ENCODE data around the gene ADAMTS19.

Gene ADAMTS19

GRCh38 chr5:129718471-129719090 lies 258.5 kb downstream of the ADAMTS19 start:
- Mint-ChIP-seq H3K4me3 (no peak overlapping the region), H3K36me3 (ENCODE audit: low read depth) (no peaks in the 10 kb centered on the region), H3K27ac (no peak overlapping the region), H3K27me3 (no peaks in the 10 kb centered on the region), H3K4me1 (ENCODE audit: low read depth) (no peaks in the 10 kb centered on the region), H3K9me3 (no peaks in the 10 kb centered on the region)
- DNase-seq: no peak

GRCh38 chr5:129724222-129724621 lies 264.1 kb downstream of the ADAMTS19 start:
- no peak overlapping the region for H3K4me3 Mint-ChIP-seq
- H3K9me3 Mint-ChIP-seq: no peaks in the 10 kb centered on the region
- H3K27me3 Mint-ChIP-seq: no peaks in the 10 kb centered on the region
- H3K27ac Mint-ChIP-seq: no peak overlapping the region
- H3K36me3 Mint-ChIP-seq (ENCODE audit: low read depth): no peaks in the 10 kb centered on the region
- DNase-seq: no peak
- no peaks in the 10 kb centered on the region for H3K4me1 Mint-ChIP-seq (ENCODE audit: low read depth)

GRCh38 chr5:129724647-129725046 lies 264.5 kb downstream of the ADAMTS19 start:
- H3K4me1 Mint-ChIP-seq (ENCODE audit: low read depth): no peaks in the 10 kb centered on the region
- H3K9me3 Mint-ChIP-seq: no peaks in the 10 kb centered on the region
- no peaks in the 10 kb centered on the region for H3K36me3 Mint-ChIP-seq (ENCODE audit: low read depth)
- no peak overlapping the region for H3K4me3 Mint-ChIP-seq
- peaks cover under 1% of the 10 kb centered on the region for H3K27me3 Mint-ChIP-seq
- DNase-seq: no peak
- H3K27ac Mint-ChIP-seq: no peak overlapping the region

GRCh38 chr5:129739773-129740172 lies 279.7 kb downstream of the ADAMTS19 start:
- Mint-ChIP-seq H3K27me3 (no peaks in the 10 kb centered on the region), H3K4me1 (ENCODE audit: low read depth) (no peaks in the 10 kb centered on the region), H3K9me3 (no peaks in the 10 kb centered on the region), H3K4me3 (no peak overlapping the region), H3K27ac (no peak overlapping the region), H3K36me3 (ENCODE audit: low read depth) (no peaks in the 10 kb centered on the region)
- DNase-seq: no peak

GRCh38 chr5:129743541-129744187 lies 283.6 kb downstream of the ADAMTS19 start:
- Mint-ChIP-seq H3K27me3 (no peaks in the 10 kb centered on the region), H3K36me3 (ENCODE audit: low read depth) (no peaks in the 10 kb centered on the region), H3K9me3 (no peaks in the 10 kb centered on the region), H3K4me1 (ENCODE audit: low read depth) (no peaks in the 10 kb centered on the region), H3K27ac (no peak overlapping the region), H3K4me3 (no peak overlapping the region)
- no peak for DNase-seq

GRCh38 chr5:129745997-129746396 lies 285.9 kb downstream of the ADAMTS19 start:
- H3K9me3 Mint-ChIP-seq: no peaks in the 10 kb centered on the region
- H3K4me3 Mint-ChIP-seq: no peak overlapping the region
- DNase-seq: no peak
- H3K36me3 Mint-ChIP-seq (ENCODE audit: low read depth): no peaks in the 10 kb centered on the region
- no peak overlapping the region for H3K27ac Mint-ChIP-seq
- no peaks in the 10 kb centered on the region for H3K4me1 Mint-ChIP-seq (ENCODE audit: low read depth)
- no peaks in the 10 kb centered on the region for H3K27me3 Mint-ChIP-seq

GRCh38 chr5:129746876-129747275 lies 286.8 kb downstream of the ADAMTS19 start:
- Mint-ChIP-seq H3K4me1 (ENCODE audit: low read depth) (no peaks in the 10 kb centered on the region), H3K36me3 (ENCODE audit: low read depth) (no peaks in the 10 kb centered on the region), H3K4me3 (no peak overlapping the region), H3K27me3 (peaks cover 1% of the 10 kb centered on the region), H3K9me3 (no peaks in the 10 kb centered on the region), H3K27ac (no peak overlapping the region)
- no peak for DNase-seq

- peaks cover 6% of the 10 kb centered on the region for H3K27me3 Mint-ChIP-seq
- H3K27ac Mint-ChIP-seq: no peak within 1 kb of the TSS
- no peak for DNase-seq
- H3K4me3 Mint-ChIP-seq: no peak within 1 kb of the TSS
- no peaks in the 10 kb centered on the region for H3K9me3 Mint-ChIP-seq
- H3K36me3 Mint-ChIP-seq (ENCODE audit: low read depth): no peaks in the 10 kb centered on the region
- H3K4me1 Mint-ChIP-seq (ENCODE audit: low read depth): no peaks in the 10 kb centered on the region
Measured at GRCh38 chr5:129747572-129748407, 287.7 kb downstream of the ADAMTS19 start, which contains the start of gene MINAR2. Gene MINAR2 (plus strand): TSS chr5:129748094. CDS start chr5:129748191, 97 bp downstream.

GRCh38 chr5:129748913-129749880 lies 289.1 kb downstream of the ADAMTS19 start:
- H3K4me3 Mint-ChIP-seq: no peak overlapping the region
- H3K4me1 Mint-ChIP-seq (ENCODE audit: low read depth): no peaks in the 10 kb centered on the region
- H3K27me3 Mint-ChIP-seq: peaks cover 6% of the 10 kb centered on the region
- no peaks in the 10 kb centered on the region for H3K9me3 Mint-ChIP-seq
- no peaks in the 10 kb centered on the region for H3K36me3 Mint-ChIP-seq (ENCODE audit: low read depth)
- DNase-seq: no peak
- no peak overlapping the region for H3K27ac Mint-ChIP-seq

- no peaks in the 10 kb centered on the region for H3K36me3 Mint-ChIP-seq (ENCODE audit: low read depth)
- H3K4me3 Mint-ChIP-seq: no peak overlapping the region
Measured at GRCh38 chr5:129760636-129761325, 300.7 kb downstream of the ADAMTS19 start.

GRCh38 chr5:129763651-129764050 lies 303.6 kb downstream of the ADAMTS19 start:
- H3K4me3 Mint-ChIP-seq: no peak overlapping the region
- H3K36me3 Mint-ChIP-seq (ENCODE audit: low read depth): no peaks in the 10 kb centered on the region
- DNase-seq: no peak
- no peaks in the 10 kb centered on the region for H3K9me3 Mint-ChIP-seq
- H3K4me1 Mint-ChIP-seq (ENCODE audit: low read depth): peaks cover 2% of the 10 kb centered on the region
- H3K27ac Mint-ChIP-seq: no peak overlapping the region
- H3K27me3 Mint-ChIP-seq: peaks cover 4% of the 10 kb centered on the region

More at GRCh38 chr5:129760636-129761325, 300.7 kb downstream of the ADAMTS19 start:
- no peaks in the 10 kb centered on the region for H3K9me3 Mint-ChIP-seq
- no peaks in the 10 kb centered on the region for H3K4me1 Mint-ChIP-seq (ENCODE audit: low read depth)
- H3K27me3 Mint-ChIP-seq: peaks cover 6% of the 10 kb centered on the region
- no peak overlapping the region for H3K27ac Mint-ChIP-seq
- DNase-seq: no peak

- no peak overlapping the region for H3K4me3 Mint-ChIP-seq
- H3K9me3 Mint-ChIP-seq: no peaks in the 10 kb centered on the region
- no peaks in the 10 kb centered on the region for H3K36me3 Mint-ChIP-seq (ENCODE audit: low read depth)
- no peak for DNase-seq
- peaks cover 2% of the 10 kb centered on the region for H3K4me1 Mint-ChIP-seq (ENCODE audit: low read depth)
- no peak overlapping the region for H3K27ac Mint-ChIP-seq
- H3K27me3 Mint-ChIP-seq: peaks cover 4% of the 10 kb centered on the region
Measured at GRCh38 chr5:129766798-129767197, 306.7 kb downstream of the ADAMTS19 start.

- Mint-ChIP-seq H3K27me3 (peaks cover 4% of the 10 kb centered on the region), H3K4me1 (ENCODE audit: low read depth) (peaks cover 2% of the 10 kb centered on the region), H3K4me3 (no peak overlapping the region), H3K36me3 (ENCODE audit: low read depth) (no peaks in the 10 kb centered on the region), H3K9me3 (no peaks in the 10 kb centered on the region), H3K27ac (no peak overlapping the region)
- peak; percentile 37 for DNase-seq
Measured at GRCh38 chr5:129767927-129768380, 307.9 kb downstream of the ADAMTS19 start.
